HG02884 (cell line): ENCODE results near the gene EIF4A3.
A peak's percentile ranks its signal among the peaks of the same experiment; 100 is the strongest.

Experiments used
- ATAC-seq: cut with Tn5 transposase; IDR thresholded peaks from one replicate; pipeline ENCODE4 v1.9.1; 2021; ENCODE audit warnings: mild to moderate bottlenecking, moderate library complexity; ENCODE audit not compliant: unreplicated experiment

The EIF4A3 gene

GRCh38 chr17:80147035-80147822 is at the start of gene EIF4A3:
Gene EIF4A3 (minus strand): TSS chr17:80147128. CDS start chr17:80146961, 167 bp downstream.
- peak; percentile 87 for ATAC-seq

DNA sequence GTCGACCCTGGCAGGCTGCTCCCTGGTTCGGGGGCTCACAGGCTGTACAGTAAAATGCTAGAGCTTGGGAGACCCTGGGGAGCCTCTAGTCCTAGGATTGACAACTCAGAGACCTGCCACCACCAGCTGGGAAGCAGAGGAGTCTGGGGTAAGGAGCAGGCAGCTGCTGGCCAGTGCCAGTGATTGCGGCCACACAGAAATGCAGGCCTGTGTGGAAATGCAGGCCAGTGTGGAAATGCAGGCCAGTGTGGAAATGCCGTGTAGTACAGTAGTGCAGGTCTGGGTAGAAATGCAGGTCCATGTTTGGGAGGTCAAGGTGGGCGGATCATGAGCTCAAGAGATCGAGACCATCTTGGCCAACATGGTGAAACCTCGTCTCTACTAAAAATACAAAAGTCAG is 49.7 kb upstream of the EIF4A3 start:
- no peak for ATAC-seq

DNA sequence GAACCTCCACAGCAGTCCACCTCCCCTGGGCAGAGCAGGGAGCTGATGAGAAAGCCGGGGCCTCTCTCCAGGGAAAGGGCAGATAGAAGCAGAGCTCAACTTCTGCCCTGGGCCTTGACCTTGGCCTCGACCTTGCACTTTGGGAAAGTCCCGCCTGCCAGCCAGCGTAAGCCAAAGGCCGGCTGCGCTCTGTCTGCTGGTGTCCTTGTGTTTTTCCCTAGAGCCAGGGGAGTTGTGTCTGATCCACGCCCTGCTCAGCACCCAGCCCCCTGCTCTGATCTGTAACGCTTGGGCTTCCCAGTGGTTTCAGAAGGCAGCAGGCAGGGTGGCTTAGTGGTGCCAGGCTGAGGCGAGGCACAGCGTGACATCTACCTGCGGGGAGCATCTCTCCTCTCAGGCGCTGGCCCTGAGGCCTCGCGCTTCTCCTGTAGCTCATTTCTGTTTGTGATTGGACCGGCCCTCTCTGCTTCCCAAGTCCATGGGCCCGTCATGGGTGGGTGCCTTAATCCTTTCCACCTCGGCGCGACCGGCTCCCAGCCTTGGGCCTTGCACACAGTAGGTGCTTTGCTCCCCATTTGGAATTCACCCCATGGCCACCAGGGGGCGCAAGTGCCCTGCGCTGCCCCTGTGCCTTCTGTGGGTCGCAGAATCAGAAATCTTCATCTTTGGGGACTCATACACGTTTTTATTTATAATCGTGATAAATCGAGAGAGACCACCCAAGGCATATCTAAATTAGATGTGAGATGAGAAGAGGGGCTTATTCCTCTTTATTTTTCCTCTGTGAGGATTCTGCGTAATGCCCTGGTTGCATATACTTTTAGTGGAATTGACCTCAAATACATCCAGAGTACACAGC is 49.0 kb upstream of the EIF4A3 start:
- no peak for ATAC-seq

GRCh38 chr17:80195141-80195540 is 48.2 kb upstream of the EIF4A3 start:
- no peak for ATAC-seq

DNA sequence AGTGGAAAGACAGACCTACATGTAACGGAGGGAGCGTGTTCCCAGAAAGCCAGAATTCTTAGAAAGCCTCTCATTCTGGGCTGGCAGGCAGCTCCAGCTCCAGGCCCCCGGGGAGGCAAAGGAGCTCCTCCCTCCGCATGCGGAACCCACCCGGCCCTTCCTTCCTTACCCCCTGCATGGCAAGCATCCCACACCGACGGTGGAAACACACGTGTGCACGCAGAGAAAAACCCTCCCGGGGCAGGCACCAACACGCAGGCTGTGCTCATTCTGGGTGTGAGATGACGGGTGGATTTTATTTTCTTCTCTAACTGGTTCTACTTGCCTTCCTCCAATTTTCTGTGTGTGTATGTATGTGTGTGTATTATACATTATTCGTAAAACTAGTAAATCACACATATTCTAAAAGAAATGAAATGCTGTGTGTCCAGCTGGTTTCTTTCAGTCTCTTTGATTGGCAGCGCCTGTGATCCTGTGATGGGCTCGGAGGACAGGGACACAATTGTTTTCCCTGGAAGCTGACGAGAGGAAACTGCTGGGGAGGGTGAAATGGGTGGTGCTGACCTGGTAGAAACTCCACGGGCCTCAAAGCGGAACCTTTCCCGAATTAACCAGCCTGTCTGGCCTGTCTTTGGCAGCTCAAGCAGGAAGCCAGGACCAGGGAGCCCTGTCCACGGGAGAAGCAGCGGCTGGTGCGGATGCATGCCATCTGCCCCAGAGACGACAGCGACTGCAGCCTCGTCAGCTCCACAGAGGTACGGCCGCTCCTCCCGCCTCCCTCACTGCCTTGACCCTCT is 45.1 kb upstream of the EIF4A3 start:
- ATAC-seq = no peak

DNA sequence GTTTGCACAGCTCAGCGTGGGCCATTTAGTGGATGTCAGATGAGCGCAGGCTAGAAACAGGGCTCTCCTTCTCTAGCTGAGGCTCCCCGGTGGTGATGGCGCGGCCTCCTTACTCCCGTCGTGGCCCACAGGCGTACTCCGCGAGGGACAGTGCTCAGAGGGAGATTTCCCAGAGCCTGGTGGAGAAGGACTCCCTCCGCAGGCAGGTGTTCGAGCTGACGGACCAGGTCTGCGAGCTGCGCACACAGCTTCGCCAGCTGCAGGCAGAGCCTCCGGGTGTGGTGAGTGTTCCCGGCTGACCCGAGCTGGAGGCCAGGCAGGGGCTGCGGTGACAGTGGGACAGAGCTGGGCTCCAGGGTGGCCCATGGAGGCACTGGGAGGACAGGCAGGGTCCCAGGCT is 44.3 kb upstream of the EIF4A3 start:
- ATAC-seq = no peak

DNA sequence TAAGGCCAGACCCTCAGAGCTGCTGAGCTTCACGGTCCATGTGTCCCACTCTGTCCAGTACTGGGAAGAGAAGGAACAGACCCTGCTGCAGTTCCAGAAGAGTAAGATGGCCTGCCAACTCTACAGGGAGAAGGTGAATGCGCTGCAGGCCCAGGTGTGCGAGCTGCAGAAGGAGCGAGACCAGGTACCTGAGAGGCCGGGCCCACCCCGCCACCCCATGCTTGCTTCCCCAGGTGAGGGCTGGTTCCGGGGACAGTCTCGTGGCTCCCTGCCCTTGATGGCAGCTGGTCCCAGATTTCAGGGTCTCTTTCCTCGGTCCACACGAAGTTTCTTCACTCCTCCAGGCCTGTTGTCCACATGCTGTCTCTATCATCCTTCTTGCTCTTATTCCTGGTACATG is 43.8 kb upstream of the EIF4A3 start:
- ATAC-seq = no peak

DNA sequence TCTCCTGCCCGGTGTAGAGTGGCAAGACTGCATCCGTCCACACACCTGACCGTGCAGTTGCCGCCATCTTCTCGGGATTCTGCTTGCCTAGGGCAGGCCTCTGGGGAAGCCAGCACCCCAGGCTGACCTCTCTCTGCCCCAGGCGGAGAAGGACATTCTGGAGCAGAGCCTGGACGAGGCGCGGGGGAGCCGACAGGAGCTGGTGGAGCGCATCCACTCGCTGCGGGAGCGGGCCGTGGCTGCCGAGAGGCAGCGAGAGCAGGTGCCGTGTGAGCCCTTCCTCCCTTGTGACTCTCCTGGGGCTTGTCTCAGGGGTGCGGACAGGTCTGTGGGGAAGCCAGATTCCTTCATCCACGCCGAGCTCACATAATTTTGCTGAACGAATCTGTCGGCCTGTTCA is 42.7 kb upstream of the EIF4A3 start:
- ATAC-seq = no peak

GRCh38 chr17:80187515-80187941 is 40.6 kb upstream of the EIF4A3 start:
- ATAC-seq = no peak

GRCh38 chr17:80187090-80187489 is 40.2 kb upstream of the EIF4A3 start:
- no peak for ATAC-seq

GRCh38 chr17:80185968-80186367 is 39.0 kb upstream of the EIF4A3 start:
- ATAC-seq = no peak

- no peak for ATAC-seq
Observed at GRCh38 chr17:80184423-80184714, 37.4 kb upstream of the EIF4A3 start.

GRCh38 chr17:80183581-80184422 is 36.9 kb upstream of the EIF4A3 start:
- ATAC-seq = no peak

GRCh38 chr17:80182845-80183223 is 35.9 kb upstream of the EIF4A3 start:
- ATAC-seq = no peak

GRCh38 chr17:80182118-80182844 is 35.4 kb upstream of the EIF4A3 start:
- ATAC-seq = no peak

DNA sequence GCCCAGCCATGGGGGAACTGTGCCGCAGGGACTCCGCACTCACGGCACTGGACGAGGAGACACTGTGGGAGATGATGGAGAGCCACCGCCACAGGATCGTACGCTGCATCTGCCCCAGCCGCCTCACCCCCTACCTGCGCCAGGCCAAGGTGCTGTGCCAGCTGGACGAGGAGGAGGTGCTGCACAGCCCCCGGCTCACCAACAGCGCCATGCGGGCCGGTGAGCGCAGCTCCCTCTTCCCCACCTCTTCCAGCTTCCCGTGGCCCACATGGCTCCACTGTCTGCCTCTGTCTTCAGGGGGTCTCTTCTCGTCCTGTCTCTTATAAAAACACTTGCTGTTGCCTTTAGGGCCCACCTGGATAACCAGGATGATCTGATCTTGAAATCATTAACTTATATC is 34.5 kb upstream of the EIF4A3 start:
- ATAC-seq = no peak

DNA sequence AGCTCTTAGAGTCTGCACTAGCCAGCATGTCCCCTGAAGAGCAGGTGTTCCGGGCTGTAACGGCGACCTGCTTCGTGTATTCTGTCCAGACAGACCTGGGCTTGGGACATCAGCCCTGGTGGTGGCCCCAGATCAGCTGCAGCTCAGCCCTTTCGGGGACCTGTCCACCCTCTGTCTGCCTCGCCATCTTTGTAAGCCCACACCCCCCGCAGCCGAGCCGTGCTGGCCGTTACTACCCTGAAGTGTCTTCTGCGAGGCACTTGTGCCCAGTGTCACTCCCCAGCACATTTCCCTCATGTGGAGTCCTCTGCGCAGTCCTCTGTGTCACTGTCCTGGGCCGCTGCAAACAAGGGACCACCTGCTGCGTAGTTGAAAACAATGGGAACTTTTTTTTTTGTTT is 33.3 kb upstream of the EIF4A3 start:
- no peak for ATAC-seq

DNA sequence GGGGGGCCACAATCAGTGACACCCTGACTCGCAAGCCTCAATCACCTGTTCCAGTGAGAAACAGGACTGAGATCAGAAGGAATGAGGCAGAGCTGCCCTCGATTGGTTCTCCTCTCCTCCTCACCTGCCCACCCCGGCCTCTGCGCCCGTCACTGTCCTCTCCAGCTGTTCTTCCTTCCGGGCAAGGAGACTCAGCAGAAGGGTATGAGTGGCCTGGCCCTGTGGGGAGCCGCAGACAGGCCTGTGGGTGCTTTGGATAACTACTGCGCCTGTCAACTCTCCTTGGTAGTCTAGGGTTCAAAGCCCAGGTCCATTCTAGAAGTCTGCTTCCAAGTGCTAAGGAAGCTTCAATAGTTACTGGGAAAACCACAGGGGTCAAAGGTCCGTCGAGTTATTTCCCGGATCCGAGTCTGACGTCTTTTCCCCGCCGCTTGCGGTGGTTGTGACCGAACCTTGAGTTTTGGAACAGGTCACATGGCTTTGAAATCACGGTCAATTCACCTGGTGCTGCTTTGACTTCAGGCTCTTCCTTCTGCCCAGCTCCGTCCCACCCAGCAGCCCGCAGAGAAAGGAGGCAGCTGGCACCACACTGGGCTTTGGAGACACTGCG is 31.2 kb upstream of the EIF4A3 start:
- no peak for ATAC-seq

DNA sequence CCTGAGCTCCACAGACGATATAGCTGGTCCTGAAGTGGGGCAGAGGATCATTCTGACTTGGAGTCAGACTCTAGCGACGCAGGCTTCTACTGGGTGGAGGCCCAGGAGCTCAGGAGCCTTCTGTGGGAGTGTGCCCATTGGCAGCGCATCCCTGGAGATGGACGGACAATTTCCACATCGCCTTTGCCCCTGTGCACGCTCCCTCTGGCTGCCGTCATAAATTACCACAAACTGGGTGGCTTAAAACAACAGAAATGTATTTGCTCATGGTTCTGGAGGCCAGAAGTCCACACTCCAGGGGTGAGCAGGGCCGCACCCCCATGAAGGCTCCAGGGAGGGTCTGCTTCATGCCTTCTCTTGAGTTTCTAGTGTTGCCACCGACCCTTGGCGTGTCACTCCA is 29.8 kb upstream of the EIF4A3 start:
- ATAC-seq = no peak

DNA sequence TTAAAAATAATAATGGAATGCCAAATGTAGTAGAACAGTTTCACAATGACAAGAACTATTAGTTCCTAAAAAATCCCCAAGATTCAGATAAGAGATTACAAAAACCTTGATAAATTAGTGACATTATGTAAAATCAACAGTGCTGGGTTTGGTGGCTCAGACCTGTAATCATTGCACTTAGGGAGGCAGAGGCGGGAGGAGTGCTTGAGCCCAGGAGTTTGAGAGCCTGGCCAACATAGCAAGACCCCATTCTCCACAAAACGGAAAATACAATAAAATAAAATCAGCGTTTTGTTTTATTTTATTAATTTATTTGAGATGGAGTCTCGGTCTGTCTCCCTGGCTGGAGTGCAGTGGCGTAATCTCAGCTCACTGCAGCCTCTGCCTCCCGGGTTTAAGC is 27.0 kb upstream of the EIF4A3 start:
- ATAC-seq = no peak
